Osteocyte (in vitro differentiated cells): ENCODE results near the gene THSD4. TPM values are rescaled to one million over a fixed set of nuclear protein-coding genes. Genes with fewer than 3 reads are reported as not detected.

Source experiments
- DNase-seq: peaks from one replicate; pipeline ENCODE4 v3.0.0; 2021; ENCODE audit warnings: mixed read lengths; ENCODE audit not compliant: unreplicated experiment; ENCODE audit errors: extremely low spot score
- H3K27ac Mint-ChIP-seq: one replicate; pipeline ENCODE4 v1.8.0; 2021; ENCODE audit warnings: mild to moderate bottlenecking, mixed read lengths; ENCODE audit not compliant: unreplicated experiment
- H3K27me3 Mint-ChIP-seq: one replicate; pipeline ENCODE4 v1.8.0; 2021; ENCODE audit warnings: mixed read lengths; ENCODE audit not compliant: unreplicated experiment
- H3K36me3 Mint-ChIP-seq: one replicate; pipeline ENCODE4 v1.8.0; 2021; ENCODE audit warnings: mixed read lengths; ENCODE audit not compliant: unreplicated experiment
- H3K4me1 Mint-ChIP-seq: one replicate; pipeline ENCODE4 v1.8.0; 2021; ENCODE audit warnings: mixed read lengths; ENCODE audit not compliant: unreplicated experiment
- H3K4me3 Mint-ChIP-seq: one replicate; pipeline ENCODE4 v1.8.0; 2021; ENCODE audit warnings: mild to moderate bottlenecking, moderate library complexity, mixed read lengths; ENCODE audit not compliant: unreplicated experiment
- H3K9me3 Mint-ChIP-seq: one replicate; pipeline ENCODE4 v1.8.0; 2021; ENCODE audit warnings: mixed read lengths; ENCODE audit not compliant: unreplicated experiment
- CTCF ChIP-seq: fragments of 200-600 bp; sonication (generic); IDR thresholded peaks from 2 replicates; pipeline ENCODE4 v1.5.0; 2021; ENCODE audit warnings: antibody characterized with exemption, mild to moderate bottlenecking, moderate library complexity
- total RNA-seq: library from RNA; stranded (reverse); gene quantifications from 2 replicates; pipeline ENCODE4 v1.2.1, GENCODE V29; 2021

THSD4 gene
- total RNA-seq, 1 donor from 2014 or later = 5.7 TPM

- Mint-ChIP-seq H3K27ac (no peak overlapping the region), H3K36me3 (no peaks in the 10 kb centered on the region), H3K9me3 (no peaks in the 10 kb centered on the region), H3K27me3 (no peaks in the 10 kb centered on the region), H3K4me1 (peaks cover 3% of the 10 kb centered on the region), H3K4me3 (no peak overlapping the region)
- TF ChIP-seq CTCF = no peak
- no peak for DNase-seq
Measured at GRCh38 chr15:71341811-71342550, 226.7 kb downstream of the THSD4 start.

- Mint-ChIP-seq H3K4me3 (no peak overlapping the region), H3K36me3 (no peaks in the 10 kb centered on the region), H3K27me3 (no peaks in the 10 kb centered on the region), H3K4me1 (peaks cover 3% of the 10 kb centered on the region), H3K27ac (no peak overlapping the region), H3K9me3 (no peaks in the 10 kb centered on the region)
- DNase-seq = no peak
- no peak for TF ChIP-seq CTCF
Measured at GRCh38 chr15:71342658-71343057, 227.4 kb downstream of the THSD4 start.

GRCh38 chr15:71344316-71344715 lies 229.0 kb downstream of the THSD4 start:
- H3K27ac Mint-ChIP-seq = no peak overlapping the region
- no peaks in the 10 kb centered on the region for H3K27me3 Mint-ChIP-seq
- no peaks in the 10 kb centered on the region for H3K9me3 Mint-ChIP-seq
- no peaks in the 10 kb centered on the region for H3K36me3 Mint-ChIP-seq
- no peak for TF ChIP-seq CTCF
- no peak overlapping the region for H3K4me3 Mint-ChIP-seq
- no peak for DNase-seq
- H3K4me1 Mint-ChIP-seq = no peaks in the 10 kb centered on the region

- H3K9me3 Mint-ChIP-seq = no peaks in the 10 kb centered on the region
- TF ChIP-seq CTCF = no peak
- no peaks in the 10 kb centered on the region for H3K4me1 Mint-ChIP-seq
- DNase-seq = no peak
- H3K4me3 Mint-ChIP-seq = no peak overlapping the region
- no peaks in the 10 kb centered on the region for H3K27me3 Mint-ChIP-seq
- H3K27ac Mint-ChIP-seq = no peak overlapping the region
- H3K36me3 Mint-ChIP-seq = no peaks in the 10 kb centered on the region
Measured at GRCh38 chr15:71345186-71345585, 229.9 kb downstream of the THSD4 start.

- TF ChIP-seq CTCF = no peak
- H3K4me3 Mint-ChIP-seq = no peak overlapping the region
- no peak for DNase-seq
- no peaks in the 10 kb centered on the region for H3K27me3 Mint-ChIP-seq
- H3K36me3 Mint-ChIP-seq = no peaks in the 10 kb centered on the region
- no peaks in the 10 kb centered on the region for H3K4me1 Mint-ChIP-seq
- no peak overlapping the region for H3K27ac Mint-ChIP-seq
- no peaks in the 10 kb centered on the region for H3K9me3 Mint-ChIP-seq
Measured at GRCh38 chr15:71346464-71346863, 231.2 kb downstream of the THSD4 start.
